HepG2 (cell line): ENCODE data around the gene HTRA2. TPM values are rescaled to one million over a fixed set of nuclear protein-coding genes. Genes with fewer than 3 reads are reported as not detected.

Source experiments
- ATAD3A ChIP-seq: sonication (generic); formaldehyde crosslinking; IDR thresholded peaks from 2 replicates; pipeline ENCODE4 v1.4.0; 2020; ENCODE audit warnings: missing genetic modification reagents
- ATM ChIP-seq: fragments of 450-650 bp; IDR thresholded peaks from 2 replicates; pipeline ENCODE4 v1.7.1; 2017; ENCODE audit warnings: mild to moderate bottlenecking, borderline replicate concordance
- CREB1 ChIP-seq, 2 experiments: fragments of 450-650 bp in 1 of 2; IDR thresholded peaks; 2 replicates each; pipeline ENCODE4 v1.6.1; 2016 to 2017; ENCODE audit warnings: control low read depth in 1 of 2, mild to moderate bottlenecking in 1 of 2, missing compliant biosample characterization in 1 of 2, missing genetic modification characterization in 1 of 2
- ELF3 ChIP-seq: IDR thresholded peaks from 2 replicates; pipeline ENCODE4 v1.6.1; 2016; ENCODE audit warnings: missing genetic modification reagents, missing compliant biosample characterization
- FOXA3 ChIP-seq: IDR thresholded peaks from 2 replicates; pipeline ENCODE4 v1.6.1; 2016; ENCODE audit warnings: missing genetic modification reagents, missing compliant biosample characterization
- FOXP4 ChIP-seq: sonication (generic); formaldehyde crosslinking; IDR thresholded peaks from 2 replicates; pipeline ENCODE4 v1.4.0; 2020; ENCODE audit warnings: missing genetic modification reagents
- MED13 ChIP-seq: sonication (generic); formaldehyde crosslinking; IDR thresholded peaks from 2 replicates; pipeline ENCODE4 v1.5.0; 2020; ENCODE audit warnings: missing genetic modification reagents
- NBN ChIP-seq: fragments of 450-650 bp; conservative IDR thresholded peaks from 2 replicates; pipeline ENCODE4 v1.6.1; 2017
- NFIC ChIP-seq: IDR thresholded peaks from 2 replicates; pipeline ENCODE4 v1.6.1; 2012; ENCODE audit warnings: mild to moderate bottlenecking, low read length, inconsistent platforms
- RFXAP ChIP-seq: sonication (generic); formaldehyde crosslinking; IDR thresholded peaks from 2 replicates; pipeline ENCODE4 v1.4.0; 2020; ENCODE audit warnings: missing genetic modification reagents, borderline replicate concordance
- SALL2 ChIP-seq: sonication (generic); formaldehyde crosslinking; IDR thresholded peaks from 2 replicates; pipeline ENCODE4 v1.8.1; 2023; ENCODE audit warnings: mild to moderate bottlenecking, missing genetic modification reagents, inconsistent platforms
- SP1 ChIP-seq, 2 experiments: fragments of 450-650 bp in 1 of 2; sonication (generic) in 1 of 2; formaldehyde crosslinking in 1 of 2; IDR thresholded peaks; 2 replicates each; pipeline versions ENCODE4 v1.4.0 to v1.6.1; 2016 to 2020; ENCODE audit warnings: missing genetic modification reagents in 1 of 2
- ZFP36L2 ChIP-seq: sonication (generic); formaldehyde crosslinking; IDR thresholded peaks from 2 replicates; pipeline ENCODE4 v1.4.0; 2020; ENCODE audit warnings: missing genetic modification reagents
- ZIK1 ChIP-seq: sonication (generic); formaldehyde crosslinking; IDR thresholded peaks from 2 replicates; pipeline ENCODE4 v1.5.0; 2020; ENCODE audit warnings: mild to moderate bottlenecking, low read depth, missing genetic modification reagents, borderline replicate concordance
- ZNF24 ChIP-seq: fragments of 450-650 bp; IDR thresholded peaks from 2 replicates; pipeline ENCODE4 v1.6.1; 2017; ENCODE audit warnings: antibody characterized with exemption, mild to moderate bottlenecking
- ZNF557 ChIP-seq: sonication (generic); formaldehyde crosslinking; IDR thresholded peaks from 2 replicates; pipeline ENCODE4 v1.4.0; 2020; ENCODE audit warnings: missing genetic modification reagents
- ZNF564 ChIP-seq: sonication (generic); formaldehyde crosslinking; IDR thresholded peaks from 2 replicates; pipeline ENCODE4 v1.8.1; 2023; ENCODE audit warnings: mild to moderate bottlenecking, missing genetic modification reagents
- ZNF572 ChIP-seq: sonication (generic); formaldehyde crosslinking; IDR thresholded peaks from 2 replicates; pipeline ENCODE4 v1.5.1; 2020; ENCODE audit warnings: mild to moderate bottlenecking, missing genetic modification reagents
- ZNF574 ChIP-seq: sonication (generic); formaldehyde crosslinking; IDR thresholded peaks from 2 replicates; pipeline ENCODE4 v1.4.0; 2020; ENCODE audit warnings: missing genetic modification reagents
- ZNF674 ChIP-seq: sonication (generic); formaldehyde crosslinking; IDR thresholded peaks from 2 replicates; pipeline ENCODE4 v1.5.0; 2020; ENCODE audit warnings: low read depth, mild to moderate bottlenecking, missing genetic modification reagents
- ZNF737 ChIP-seq: sonication (generic); formaldehyde crosslinking; IDR thresholded peaks from 2 replicates; pipeline ENCODE4 v1.5.0; 2020; ENCODE audit warnings: missing genetic modification reagents, mild to moderate bottlenecking, borderline replicate concordance
- polyA plus RNA-seq, 8 experiments: library from polyadenylated mRNA; depleted of rRNA in 3 of 8; stranded (reverse) in 7 of 8; unstranded in 1 of 8; fragments of >200 nt; fragmentation: Illumina TruSeq in 4 of 8; extraction: Trizol in 4 of 8; gene quantifications; 2 replicates each; pipeline versions ENCODE4 v1.2.1 to v1.2.3, GENCODE V29; 2011 to 2016; ENCODE audit warnings: low read depth in 4 of 8, missing spikeins in 1 of 8, mixed read lengths in 1 of 8; ENCODE audit not compliant: insufficient read depth in 1 of 8
- total RNA-seq, 5 experiments: library from RNA; depleted of rRNA; stranded (reverse); fragments of >200 nt; fragmentation: Illumina TruSeq; extraction: Trizol; gene quantifications; 2 replicates each; pipeline ENCODE4 v1.2.3, GENCODE V29; 2016; ENCODE audit warnings: low read depth in 1 of 5
- TF ChIP-seq, protein P1 (sequence below): sonication (generic); formaldehyde crosslinking; IDR thresholded peaks from 2 replicates; pipeline ENCODE4 v1.4.0; 2020; ENCODE audit warnings: low read depth, missing genetic modification reagents
- TF ChIP-seq, protein P2 (sequence below): sonication (generic); formaldehyde crosslinking; IDR thresholded peaks from 2 replicates; pipeline ENCODE4 v1.8.0; 2023; ENCODE audit warnings: mild to moderate bottlenecking, missing genetic modification reagents

HTRA2 gene
- total and polyA plus RNA-seq, 2 of the 13 experiments (the other 11 are each of a cell fraction or from before 2014, with no cell fraction given) = 47.7 to 50.3 TPM

DNA sequence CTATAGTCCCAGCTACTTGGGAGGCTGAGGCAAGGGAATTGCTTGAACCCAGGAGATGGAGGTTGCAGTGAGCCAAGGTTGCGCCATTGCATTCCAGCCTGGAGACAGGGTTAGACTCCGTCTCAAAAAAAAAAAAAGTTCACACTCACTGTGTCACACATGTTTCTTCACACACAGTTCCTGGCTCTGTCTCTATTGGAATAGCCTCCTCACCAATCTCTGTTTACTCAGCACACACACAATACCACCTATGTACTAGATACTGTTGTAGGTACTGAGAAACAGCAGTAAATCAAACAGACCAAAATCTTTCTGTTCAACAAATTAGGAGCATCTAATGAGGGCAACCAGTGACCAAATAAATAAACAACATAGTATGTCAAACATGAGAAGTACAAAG, 43.6 kb upstream of the HTRA2 start (continued):
- TF ChIP-seq, protein P1, sequence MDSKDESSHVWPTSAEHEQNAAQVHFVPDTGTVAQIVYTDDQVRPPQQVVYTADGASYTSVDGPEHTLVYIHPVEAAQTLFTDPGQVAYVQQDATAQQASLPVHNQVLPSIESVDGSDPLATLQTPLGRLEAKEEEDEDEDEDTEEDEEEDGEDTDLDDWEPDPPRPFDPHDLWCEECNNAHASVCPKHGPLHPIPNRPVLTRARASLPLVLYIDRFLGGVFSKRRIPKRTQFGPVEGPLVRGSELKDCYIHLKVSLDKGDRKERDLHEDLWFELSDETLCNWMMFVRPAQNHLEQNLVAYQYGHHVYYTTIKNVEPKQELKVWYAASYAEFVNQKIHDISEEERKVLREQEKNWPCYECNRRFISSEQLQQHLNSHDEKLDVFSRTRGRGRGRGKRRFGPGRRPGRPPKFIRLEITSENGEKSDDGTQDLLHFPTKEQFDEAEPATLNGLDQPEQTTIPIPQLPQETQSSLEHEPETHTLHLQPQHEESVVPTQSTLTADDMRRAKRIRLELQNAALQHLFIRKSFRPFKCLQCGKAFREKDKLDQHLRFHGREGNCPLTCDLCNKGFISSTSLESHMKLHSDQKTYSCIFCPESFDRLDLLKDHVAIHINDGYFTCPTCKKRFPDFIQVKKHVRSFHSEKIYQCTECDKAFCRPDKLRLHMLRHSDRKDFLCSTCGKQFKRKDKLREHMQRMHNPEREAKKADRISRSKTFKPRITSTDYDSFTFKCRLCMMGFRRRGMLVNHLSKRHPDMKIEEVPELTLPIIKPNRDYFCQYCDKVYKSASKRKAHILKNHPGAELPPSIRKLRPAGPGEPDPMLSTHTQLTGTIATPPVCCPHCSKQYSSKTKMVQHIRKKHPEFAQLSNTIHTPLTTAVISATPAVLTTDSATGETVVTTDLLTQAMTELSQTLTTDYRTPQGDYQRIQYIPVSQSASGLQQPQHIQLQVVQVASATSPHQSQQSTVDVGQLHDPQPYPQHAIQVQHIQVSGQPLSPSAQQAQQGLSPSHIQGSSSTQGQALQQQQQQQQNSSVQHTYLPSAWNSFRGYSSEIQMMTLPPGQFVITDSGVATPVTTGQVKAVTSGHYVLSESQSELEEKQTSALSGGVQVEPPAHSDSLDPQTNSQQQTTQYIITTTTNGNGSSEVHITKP (CRISPR knock-in tag) = no peak
- TF ChIP-seq ATM = no peak
- peak; percentile 83 for TF ChIP-seq FOXA3 (CRISPR knock-in tag)
- TF ChIP-seq, protein P2, sequence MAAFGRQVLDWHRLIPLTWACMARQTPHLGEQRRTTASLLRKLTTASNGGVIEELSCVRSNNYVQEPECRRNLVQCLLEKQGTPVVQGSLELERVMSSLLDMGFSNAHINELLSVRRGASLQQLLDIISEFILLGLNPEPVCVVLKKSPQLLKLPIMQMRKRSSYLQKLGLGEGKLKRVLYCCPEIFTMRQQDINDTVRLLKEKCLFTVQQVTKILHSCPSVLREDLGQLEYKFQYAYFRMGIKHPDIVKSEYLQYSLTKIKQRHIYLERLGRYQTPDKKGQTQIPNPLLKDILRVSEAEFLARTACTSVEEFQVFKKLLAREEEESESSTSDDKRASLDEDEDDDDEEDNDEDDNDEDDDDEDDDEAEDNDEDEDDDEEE (CRISPR knock-in tag) = no peak
- TF ChIP-seq ZIK1 = no peak
- no peak for TF ChIP-seq ZNF572 (CRISPR knock-in tag)
- TF ChIP-seq ZNF564 = no peak
- TF ChIP-seq ZFP36L2 (CRISPR knock-in tag) = no peak
- TF ChIP-seq SP1 (IDR thresholded peaks at IDR 0.05) = no peak
- TF ChIP-seq SP1 (CRISPR knock-in tag; IDR thresholded peaks at IDR 0.05) = no peak
- TF ChIP-seq ATAD3A = no peak
- no peak for TF ChIP-seq ZNF24
- TF ChIP-seq ZNF574 = peak; percentile 18; the same call in 1 of the 2 replicates
- peak; percentile 71 for TF ChIP-seq FOXP4
- TF ChIP-seq ZNF557 (CRISPR knock-in tag) = no peak
- TF ChIP-seq NBN = no peak
- TF ChIP-seq NFIC = no peak
- no peak for TF ChIP-seq ZNF674 (CRISPR knock-in tag)
- TF ChIP-seq ZNF737 = no peak
- TF ChIP-seq RFXAP (CRISPR knock-in tag) = no peak
- TF ChIP-seq ELF3 (CRISPR knock-in tag) = no peak
- TF ChIP-seq SALL2 (CRISPR knock-in tag) = no peak
- 0 out of 2 replicates have a peak, but pooled peaks have one; percentile 15 for TF ChIP-seq CREB1 (IDR thresholded peaks at IDR 0.05)
- TF ChIP-seq CREB1 (CRISPR knock-in tag; IDR thresholded peaks at IDR 0.05) = 0 out of 2 replicates have a peak, but pooled peaks have one; percentile 11
- TF ChIP-seq MED13 (CRISPR knock-in tag) = no peak
